IPS DF 6.9 (cell line): Measurements from ENCODE around the gene CCDC27.

Source experiments
- DNase-seq: peaks from one replicate; pipeline ENCODE4 v3.0.0-alpha.2; 2013; ENCODE audit warnings: low read depth, low spot score
- H3K27ac ChIP-seq: one replicate; pipeline ENCODE4 v1.5.1; 2013; ENCODE audit warnings: low read length, control low read depth
- H3K27me3 ChIP-seq: 2 replicates; pipeline ENCODE4 v1.6.1; 2013; ENCODE audit warnings: mild to moderate bottlenecking, low read length; ENCODE audit not compliant: control insufficient read depth, insufficient read depth
- H3K36me3 ChIP-seq: 2 replicates; pipeline ENCODE4 v1.6.1; 2013; ENCODE audit warnings: low read length; ENCODE audit not compliant: control insufficient read depth, insufficient read depth
- H3K4me1 ChIP-seq: 2 replicates; pipeline ENCODE4 v1.6.1; 2013; ENCODE audit warnings: low read length; ENCODE audit not compliant: control insufficient read depth, insufficient read depth
- H3K4me3 ChIP-seq: 2 replicates; pipeline ENCODE4 v1.5.1; 2013; ENCODE audit warnings: mild to moderate bottlenecking, low read length
- H3K9me3 ChIP-seq: 2 replicates; pipeline ENCODE4 v1.6.1; 2013; ENCODE audit warnings: low read length, inconsistent platforms; ENCODE audit not compliant: control insufficient read depth, insufficient read depth
- WGBS: extraction: QIAGEN DNeasy Blood & Tissue Kit; methylation state at CpG from one replicate; pipeline ENCODE4 v1.1.7; 2013; ENCODE audit warnings: mixed read lengths, missing lambda C conversion rate; ENCODE audit not compliant: insufficient read length, insufficient coverage; 5-methylcytosine and 5-hydroxymethylcytosine counted together

CCDC27 gene

DNA sequence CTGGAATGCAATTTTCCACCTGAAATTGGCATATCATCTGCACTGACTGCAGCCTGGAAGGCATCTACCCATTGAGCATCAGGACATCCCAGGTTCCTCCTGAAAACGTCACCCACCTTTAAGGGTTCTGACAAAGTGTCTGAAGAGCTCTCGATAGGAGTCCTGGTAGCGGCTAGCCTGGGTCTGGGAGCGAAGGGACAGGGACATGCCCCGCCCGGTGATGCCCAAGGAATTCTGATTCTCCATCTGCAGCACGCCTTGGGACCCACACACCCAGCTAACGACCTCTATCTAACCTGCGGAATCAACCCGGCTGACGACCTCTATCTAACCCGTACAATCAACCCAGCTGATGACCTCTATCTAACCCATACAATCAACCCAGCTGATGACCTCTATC, 13.3 kb upstream of the CCDC27 start:
- no CpG with 5 or more reads among the region's 12 CpGs for WGBS
- Histone ChIP-seq H3K27me3 (no peaks in the 10 kb centered on the region), H3K36me3 (peaks cover 28% of the 10 kb centered on the region), H3K4me3 (no peak overlapping the region), H3K27ac (no peak overlapping the region), H3K9me3 (no peaks in the 10 kb centered on the region), H3K4me1 (0 out of 2 replicates have a peak, but pooled peaks cover 2% of the 10 kb centered on the region)
- no peak for DNase-seq

DNA sequence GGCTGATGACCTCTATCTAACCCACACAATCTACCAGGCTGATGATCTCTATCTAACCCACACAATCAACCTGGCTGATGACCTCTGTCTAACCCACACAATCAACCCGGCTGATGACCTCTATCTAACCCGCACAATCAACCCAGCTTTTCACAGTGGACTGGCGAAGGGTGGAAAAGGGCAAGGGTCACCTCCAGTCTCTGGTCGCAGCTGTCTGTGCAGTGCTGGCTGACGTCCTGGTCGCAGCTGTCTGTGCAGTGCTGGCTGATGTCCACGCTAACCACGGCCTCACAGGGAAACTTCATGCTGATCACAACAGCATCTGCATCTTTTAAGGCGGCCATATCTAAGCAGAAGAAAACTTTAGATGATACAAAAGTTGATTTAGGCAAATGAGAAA, 12.2 kb upstream of the CCDC27 start:
- Histone ChIP-seq H3K4me1 (0 out of 2 replicates have a peak, but pooled peaks cover 2% of the 10 kb centered on the region), H3K27me3 (no peaks in the 10 kb centered on the region), H3K9me3 (no peaks in the 10 kb centered on the region), H3K27ac (no peak overlapping the region), H3K4me3 (no peak overlapping the region), H3K36me3 (peaks cover 28% of the 10 kb centered on the region)
- DNase-seq: no peak
- WGBS: no CpG with 5 or more reads among the region's 9 CpGs

DNA sequence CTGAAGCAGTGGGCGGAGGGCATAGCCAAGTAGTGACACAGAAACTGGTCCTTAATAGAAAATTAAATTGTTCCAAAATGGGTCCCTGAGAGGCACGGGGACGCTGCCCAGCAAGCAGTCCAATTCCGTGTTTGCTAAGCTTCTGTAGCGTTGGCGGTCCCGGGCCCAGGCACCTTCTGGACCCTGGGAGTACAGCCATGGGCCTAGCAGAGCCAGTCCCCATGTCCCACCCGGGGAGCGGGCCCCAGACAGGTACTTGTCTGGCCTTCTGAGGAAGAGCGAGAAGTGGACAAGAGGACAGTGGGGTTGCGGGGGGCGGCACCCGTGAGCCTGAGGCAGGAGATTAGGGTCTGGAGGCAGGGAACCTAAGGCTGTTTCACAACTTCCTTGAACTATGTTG, 11.5 kb upstream of the CCDC27 start:
- Histone ChIP-seq H3K27ac (no peak overlapping the region), H3K9me3 (no peaks in the 10 kb centered on the region), H3K36me3 (peaks cover 28% of the 10 kb centered on the region), H3K4me1 (peaks cover 3% of the 10 kb centered on the region), H3K4me3 (no peak overlapping the region), H3K27me3 (no peaks in the 10 kb centered on the region)
- no CpG with 5 or more reads among the region's 13 CpGs for WGBS
- DNase-seq: no peak

DNA sequence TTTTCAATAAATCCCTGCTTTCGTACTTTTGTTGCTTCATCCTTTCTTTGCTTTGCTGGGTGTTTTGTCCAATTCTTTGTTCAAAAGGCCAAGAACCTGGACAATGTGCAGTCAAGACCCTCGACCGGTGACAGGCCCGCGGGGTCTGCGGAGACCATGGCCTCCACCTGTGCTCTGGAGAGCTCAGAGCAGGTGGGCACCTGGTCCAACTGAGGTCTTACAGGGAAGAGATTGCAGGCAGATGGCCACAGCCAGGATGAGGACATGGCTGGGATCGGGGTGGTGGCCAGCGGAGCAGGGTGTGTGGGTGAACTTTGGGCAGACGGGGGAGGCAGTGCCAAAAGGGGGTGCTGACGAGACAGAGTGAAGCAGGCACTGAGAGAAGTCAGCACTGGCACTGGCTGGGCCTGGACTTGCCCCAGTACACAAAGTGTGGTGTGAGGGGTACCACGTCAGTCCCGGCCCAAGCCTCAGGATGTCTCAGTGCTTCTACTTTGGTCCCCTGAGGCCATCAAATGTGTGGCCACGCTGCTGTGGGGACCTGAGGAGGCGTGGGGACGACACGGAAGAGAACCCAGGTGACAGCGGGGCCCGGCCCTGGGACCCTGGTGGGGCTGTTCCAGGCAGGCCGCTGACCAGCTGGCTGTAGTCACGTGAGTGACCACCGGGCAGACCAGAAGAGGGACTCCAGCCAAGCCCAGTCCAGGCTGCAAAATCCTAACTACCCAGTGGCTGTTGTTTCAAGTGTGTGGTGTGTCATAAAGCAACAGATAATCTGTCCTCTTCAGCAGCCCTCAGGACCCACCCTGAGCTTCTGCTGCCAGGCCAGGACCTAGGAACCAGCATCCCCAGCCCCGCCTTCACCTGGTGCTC, 10.4 kb upstream of the CCDC27 start:
- Histone ChIP-seq H3K27me3 (no peaks in the 10 kb centered on the region), H3K9me3 (no peaks in the 10 kb centered on the region), H3K36me3 (peaks cover 26% of the 10 kb centered on the region), H3K27ac (no peak overlapping the region), H3K4me3 (no peak overlapping the region), H3K4me1 (peaks cover 7% of the 10 kb centered on the region)
- no peak for DNase-seq
- no CpG with 5 or more reads among the region's 22 CpGs for WGBS

DNA sequence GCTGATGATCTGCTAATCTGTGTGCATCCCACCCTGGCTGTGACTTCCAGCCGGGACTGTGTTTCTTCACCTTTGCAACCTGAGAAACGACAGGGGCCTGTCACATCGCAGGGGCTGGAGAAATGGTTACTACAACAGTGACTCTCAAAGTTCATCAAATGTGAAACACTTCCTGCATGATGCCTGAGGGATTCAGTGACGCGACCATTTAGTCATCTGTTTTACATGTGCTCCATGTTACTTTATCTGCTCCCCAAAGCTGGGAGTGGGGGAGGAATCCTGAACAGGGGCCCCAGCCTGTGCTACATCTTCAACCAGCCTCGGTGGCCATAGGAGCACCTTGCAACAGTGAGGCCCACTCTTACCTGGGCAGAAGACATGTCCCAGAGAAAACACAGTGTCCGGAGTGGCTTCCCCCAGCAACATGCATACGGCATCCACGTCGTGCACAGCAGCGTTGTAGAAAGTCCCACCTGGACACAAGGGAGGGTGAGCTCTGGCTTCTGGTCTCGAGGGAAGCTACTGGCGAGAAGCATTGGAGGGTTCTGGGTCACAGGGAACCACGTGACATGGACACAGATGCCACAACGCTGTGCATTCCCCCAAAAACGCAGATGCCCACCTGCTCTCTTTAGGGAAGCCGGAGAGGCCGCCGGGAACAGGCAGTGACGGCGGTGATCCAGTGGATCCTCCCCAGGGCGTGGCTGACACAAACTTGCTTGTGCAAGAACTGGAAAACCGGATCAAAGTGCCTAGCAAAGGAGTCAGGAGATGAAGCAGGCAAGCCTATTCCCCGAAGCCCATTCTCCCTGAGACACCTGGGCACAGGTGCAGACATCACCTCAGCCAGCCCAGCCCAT, 9.6 kb upstream of the CCDC27 start:
- DNase-seq: no peak
- no peak overlapping the region for H3K4me3 ChIP-seq
- H3K27me3 ChIP-seq: no peaks in the 10 kb centered on the region
- no peaks in the 10 kb centered on the region for H3K9me3 ChIP-seq
- no CpG with 5 or more reads among the region's 24 CpGs for WGBS
- no peak overlapping the region for H3K27ac ChIP-seq
- peaks cover 7% of the 10 kb centered on the region for H3K4me1 ChIP-seq
- H3K36me3 ChIP-seq: peaks cover 26% of the 10 kb centered on the region

DNA sequence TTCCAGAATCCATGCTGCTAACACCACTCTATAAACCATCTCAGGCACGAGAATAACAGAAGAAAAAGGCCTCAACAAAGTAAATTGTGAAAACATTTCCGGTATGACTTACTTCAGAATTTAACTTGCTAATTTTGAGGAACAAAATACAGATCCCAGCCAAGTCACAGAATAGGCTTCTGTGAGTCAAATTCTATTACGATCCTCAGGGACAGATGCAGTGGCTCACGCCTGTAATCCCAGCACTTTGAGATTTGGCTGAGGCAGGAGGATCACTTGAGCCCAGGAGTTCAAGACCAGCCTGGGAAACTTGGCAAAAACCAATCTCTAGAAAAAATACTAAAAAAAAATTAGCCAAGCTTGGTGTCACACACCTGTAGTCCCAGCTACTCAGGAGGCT, 8.8 kb upstream of the CCDC27 start:
- H3K36me3 ChIP-seq: peaks cover 21% of the 10 kb centered on the region
- DNase-seq: no peak
- peaks cover 7% of the 10 kb centered on the region for H3K4me1 ChIP-seq
- no peaks in the 10 kb centered on the region for H3K9me3 ChIP-seq
- WGBS: no CpG with 5 or more reads among the region's 4 CpGs
- no peak overlapping the region for H3K4me3 ChIP-seq
- no peaks in the 10 kb centered on the region for H3K27me3 ChIP-seq
- no peak overlapping the region for H3K27ac ChIP-seq

DNA sequence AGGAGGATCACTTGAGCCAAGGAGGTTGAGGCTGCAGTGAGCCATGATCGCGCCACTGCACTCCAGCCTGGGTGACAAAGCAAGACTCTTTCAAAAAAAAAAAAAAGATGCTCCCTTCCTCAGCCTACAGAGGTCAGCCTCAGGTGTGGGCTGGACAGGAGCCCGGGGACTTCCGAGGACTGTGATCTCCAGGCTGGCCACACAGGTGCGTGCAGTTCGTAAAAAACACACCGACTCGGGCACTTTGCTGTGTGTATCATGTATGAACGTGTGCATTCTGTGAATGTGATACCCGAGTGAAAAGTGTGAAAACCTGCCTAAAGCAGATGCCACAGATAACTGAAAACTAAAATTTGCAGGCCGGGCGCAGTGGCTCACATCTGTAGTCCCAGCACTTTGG, 8.4 kb upstream of the CCDC27 start:
- no peak overlapping the region for H3K27ac ChIP-seq
- WGBS: no CpG with 5 or more reads among the region's 12 CpGs
- H3K4me1 ChIP-seq: peaks cover 7% of the 10 kb centered on the region
- H3K27me3 ChIP-seq: no peaks in the 10 kb centered on the region
- peaks cover 19% of the 10 kb centered on the region for H3K36me3 ChIP-seq
- DNase-seq: no peak
- H3K9me3 ChIP-seq: no peaks in the 10 kb centered on the region
- no peak overlapping the region for H3K4me3 ChIP-seq

DNA sequence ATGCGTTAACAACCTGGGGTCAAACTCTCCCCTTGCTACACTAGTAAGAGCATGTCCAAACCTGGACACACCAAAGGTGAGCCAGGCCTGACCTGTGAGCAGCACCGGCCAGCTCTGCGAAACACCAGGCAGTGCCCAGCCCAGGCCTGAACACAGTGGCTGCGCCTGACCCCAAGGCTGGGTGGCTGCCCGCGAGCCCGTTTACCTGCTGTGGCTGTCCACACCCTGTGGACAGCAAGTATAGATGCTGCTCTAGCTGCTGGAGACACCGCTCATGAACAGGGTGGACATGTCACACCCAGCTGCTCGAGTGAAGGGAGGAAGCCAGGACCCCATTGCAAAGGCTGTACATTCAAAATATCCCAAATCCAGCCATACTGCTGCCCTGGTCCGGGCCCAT, 7.6 kb upstream of the CCDC27 start:
- Histone ChIP-seq H3K4me3 (no peak overlapping the region), H3K9me3 (no peaks in the 10 kb centered on the region), H3K27ac (no peak overlapping the region), H3K4me1 (peaks cover 7% of the 10 kb centered on the region), H3K27me3 (no peaks in the 10 kb centered on the region), H3K36me3 (peaks cover 19% of the 10 kb centered on the region)
- no CpG with 5 or more reads among the region's 10 CpGs for WGBS
- no peak for DNase-seq

DNA sequence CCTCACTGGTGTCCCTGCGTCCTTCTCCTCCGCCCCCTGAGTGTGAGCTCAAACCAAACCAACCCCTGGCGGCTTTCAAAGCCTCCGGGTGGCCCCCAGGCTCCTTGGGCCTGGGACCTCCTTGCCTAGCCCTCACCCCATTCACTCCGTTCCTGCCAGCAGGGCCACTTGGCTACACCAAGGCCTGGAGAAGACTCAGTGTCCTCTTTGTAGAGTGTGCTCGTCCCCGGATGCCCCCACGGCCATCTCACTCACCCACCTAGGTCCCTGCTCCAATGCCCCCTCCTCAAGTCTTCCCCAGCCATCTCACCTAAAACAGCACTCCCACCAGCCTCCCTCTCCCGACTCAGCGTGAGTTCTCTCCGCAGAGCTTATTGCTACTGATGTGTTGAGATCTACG, 7.2 kb upstream of the CCDC27 start:
- no peaks in the 10 kb centered on the region for H3K9me3 ChIP-seq
- no peak overlapping the region for H3K4me3 ChIP-seq
- H3K4me1 ChIP-seq: peaks cover 7% of the 10 kb centered on the region
- H3K27ac ChIP-seq: no peak overlapping the region
- H3K27me3 ChIP-seq: no peaks in the 10 kb centered on the region
- WGBS: no CpG with 5 or more reads among the region's 12 CpGs
- peaks cover 17% of the 10 kb centered on the region for H3K36me3 ChIP-seq
- no peak for DNase-seq

DNA sequence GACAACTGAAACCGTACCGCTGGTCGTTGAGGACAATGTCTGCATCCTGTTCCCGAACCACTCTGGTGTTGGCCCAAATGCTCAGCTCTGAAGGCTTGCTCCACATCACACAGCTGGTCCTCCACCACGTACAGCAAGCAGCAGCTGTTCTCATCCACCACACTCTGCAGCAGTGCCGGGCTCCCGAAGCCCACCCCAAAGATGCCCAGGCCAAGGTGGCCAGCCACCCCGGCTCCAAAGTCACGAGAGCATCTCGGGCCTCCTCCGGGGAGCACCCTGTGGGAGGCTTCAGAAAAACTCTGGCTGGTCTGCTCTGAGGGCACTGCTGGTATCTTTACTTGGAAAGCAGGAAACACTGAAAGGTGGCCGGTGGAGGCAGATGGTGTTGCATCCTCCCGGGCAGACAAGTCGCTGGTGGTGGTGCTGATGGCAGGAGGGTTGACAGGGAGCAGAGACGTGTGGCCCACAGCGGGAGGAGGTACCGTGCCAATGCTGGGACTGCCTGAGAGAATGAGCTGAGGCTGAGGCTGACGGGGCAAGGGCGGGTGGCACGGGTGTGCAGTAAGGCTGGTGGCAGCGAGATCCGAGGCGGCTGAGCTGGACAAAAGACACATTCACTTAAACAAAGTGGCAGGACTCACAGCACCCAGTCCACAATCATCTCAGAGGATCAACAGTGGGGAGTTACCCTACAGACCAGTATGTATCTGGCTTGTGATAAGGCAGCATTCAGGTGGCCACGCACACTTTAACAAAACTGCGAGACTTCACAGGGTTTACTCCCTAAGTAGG, 6.5 kb upstream of the CCDC27 start:
- no peaks in the 10 kb centered on the region for H3K27me3 ChIP-seq
- peaks cover 7% of the 10 kb centered on the region for H3K4me1 ChIP-seq
- no CpG with 5 or more reads among the region's 25 CpGs for WGBS
- DNase-seq: no peak
- H3K36me3 ChIP-seq: peaks cover 14% of the 10 kb centered on the region
- no peak overlapping the region; the same call in 1 of the 2 replicates for H3K4me3 ChIP-seq
- no peaks in the 10 kb centered on the region for H3K9me3 ChIP-seq
- no peak overlapping the region for H3K27ac ChIP-seq
